LNCaP clone FGC (cell line): ENCODE measurements around the gene BHMT.

Source experiments
- DNase-seq: peaks from one replicate; pipeline ENCODE4 v3.0.0-alpha.2; 2011; ENCODE audit warnings: low read depth
- H3K4me3 ChIP-seq: 2 replicates; pipeline ENCODE4 v1.5.1; 2011; ENCODE audit warnings: mild to moderate bottlenecking, low read depth, low read length, control low read depth
- TF ChIP-seq, protein P1 (sequence below): IDR thresholded peaks from 2 replicates; pipeline ENCODE4 v1.5.1; 2012; ENCODE audit warnings: mild to moderate bottlenecking; ENCODE audit not compliant: control insufficient read depth, insufficient read depth; ENCODE audit errors: extremely low read depth

The BHMT gene

GRCh38 chr5:79093762-79094161, 17.8 kb upstream of the BHMT start:
- H3K4me3 ChIP-seq = no peak overlapping the region
- DNase-seq = peak; percentile 13
- TF ChIP-seq, protein P1, sequence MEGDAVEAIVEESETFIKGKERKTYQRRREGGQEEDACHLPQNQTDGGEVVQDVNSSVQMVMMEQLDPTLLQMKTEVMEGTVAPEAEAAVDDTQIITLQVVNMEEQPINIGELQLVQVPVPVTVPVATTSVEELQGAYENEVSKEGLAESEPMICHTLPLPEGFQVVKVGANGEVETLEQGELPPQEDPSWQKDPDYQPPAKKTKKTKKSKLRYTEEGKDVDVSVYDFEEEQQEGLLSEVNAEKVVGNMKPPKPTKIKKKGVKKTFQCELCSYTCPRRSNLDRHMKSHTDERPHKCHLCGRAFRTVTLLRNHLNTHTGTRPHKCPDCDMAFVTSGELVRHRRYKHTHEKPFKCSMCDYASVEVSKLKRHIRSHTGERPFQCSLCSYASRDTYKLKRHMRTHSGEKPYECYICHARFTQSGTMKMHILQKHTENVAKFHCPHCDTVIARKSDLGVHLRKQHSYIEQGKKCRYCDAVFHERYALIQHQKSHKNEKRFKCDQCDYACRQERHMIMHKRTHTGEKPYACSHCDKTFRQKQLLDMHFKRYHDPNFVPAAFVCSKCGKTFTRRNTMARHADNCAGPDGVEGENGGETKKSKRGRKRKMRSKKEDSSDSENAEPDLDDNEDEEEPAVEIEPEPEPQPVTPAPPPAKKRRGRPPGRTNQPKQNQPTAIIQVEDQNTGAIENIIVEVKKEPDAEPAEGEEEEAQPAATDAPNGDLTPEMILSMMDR = no peak

- no peak for DNase-seq
- TF ChIP-seq, protein P1 = no peak
- H3K4me3 ChIP-seq = no peak overlapping the region
Observed at GRCh38 chr5:79105868-79106267, 5.7 kb upstream of the BHMT start.

DNA sequence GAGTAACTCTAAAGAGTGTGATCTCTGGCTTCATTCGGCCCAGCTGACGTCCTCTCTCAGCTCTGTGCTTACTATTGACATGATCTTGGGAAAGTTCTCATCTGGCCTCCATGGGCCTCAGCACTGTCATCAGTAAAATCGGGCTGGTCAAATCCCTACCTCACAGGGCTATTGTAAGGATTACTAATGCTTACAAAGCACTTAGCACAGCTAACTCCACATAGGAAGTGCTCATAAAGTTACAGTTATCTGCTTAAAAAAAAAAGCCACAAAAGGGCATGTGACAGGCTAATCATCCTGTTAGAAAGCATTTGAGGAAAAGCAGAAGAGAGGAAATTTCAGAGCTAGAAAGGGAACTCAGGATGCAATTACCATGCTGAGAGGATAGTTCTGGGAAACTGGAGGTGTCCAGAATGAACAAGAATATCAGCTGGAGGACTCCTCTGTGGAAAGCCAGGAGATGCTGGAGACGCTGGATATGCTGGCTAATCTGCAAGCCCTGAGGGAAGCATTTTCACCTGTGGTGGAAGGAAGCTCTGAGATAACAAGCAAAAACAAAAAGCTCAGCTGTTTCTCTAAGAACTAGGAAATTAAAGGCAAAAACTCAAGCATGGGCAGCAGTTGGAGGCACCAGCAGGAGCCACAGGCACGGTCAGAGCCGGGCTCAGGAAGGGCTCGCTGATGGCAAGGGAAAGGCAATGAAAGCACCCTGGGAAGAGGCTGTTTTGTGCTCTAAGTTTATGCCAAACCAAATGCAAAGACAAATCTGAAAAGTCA, 4.4 kb upstream of the BHMT start:
- H3K4me3 ChIP-seq = no peak overlapping the region
- no peak for DNase-seq
- TF ChIP-seq, protein P1 = no peak

DNA sequence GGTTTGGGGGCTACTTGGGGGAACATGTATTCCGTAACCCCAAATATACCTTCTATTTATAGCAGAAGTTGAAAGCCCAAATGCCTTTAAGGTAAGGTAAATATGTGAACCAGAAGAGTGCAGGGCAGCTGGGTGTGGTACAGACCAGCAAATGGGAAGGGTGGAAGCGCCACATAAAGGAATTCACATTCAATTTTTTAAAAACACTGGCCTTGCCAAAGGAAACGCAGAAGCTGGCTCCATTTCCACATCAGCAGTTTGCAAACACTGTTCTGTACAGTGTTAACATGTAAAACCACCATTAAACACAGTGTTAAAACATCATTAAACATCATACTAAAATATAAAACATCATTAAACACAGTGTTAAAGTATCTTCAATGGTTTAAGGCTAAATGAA, 3.5 kb upstream of the BHMT start:
- no peak overlapping the region for H3K4me3 ChIP-seq
- peak; percentile 19 for DNase-seq
- TF ChIP-seq, protein P1 = no peak

DNA sequence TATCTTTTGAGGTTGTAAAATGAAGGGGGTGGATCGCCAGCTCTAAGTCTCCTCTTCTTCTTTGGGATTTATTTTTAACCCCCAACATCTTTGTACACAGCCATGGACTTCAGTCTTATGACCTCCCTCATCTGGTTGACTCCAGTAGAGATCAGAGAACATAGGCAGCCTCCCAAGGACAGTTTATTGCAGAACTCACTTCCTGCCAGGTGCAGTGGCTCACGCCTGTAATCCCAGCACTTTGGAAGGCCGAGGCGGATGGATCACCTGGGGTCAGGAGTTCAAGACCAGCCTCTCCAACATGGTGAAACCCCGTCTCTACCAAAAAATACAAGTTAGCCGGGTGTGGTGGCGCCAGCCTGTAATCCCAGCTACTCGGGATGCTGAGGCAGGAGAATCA, 2.8 kb upstream of the BHMT start:
- DNase-seq = no peak
- no peak overlapping the region for H3K4me3 ChIP-seq
- TF ChIP-seq, protein P1 = no peak

DNA sequence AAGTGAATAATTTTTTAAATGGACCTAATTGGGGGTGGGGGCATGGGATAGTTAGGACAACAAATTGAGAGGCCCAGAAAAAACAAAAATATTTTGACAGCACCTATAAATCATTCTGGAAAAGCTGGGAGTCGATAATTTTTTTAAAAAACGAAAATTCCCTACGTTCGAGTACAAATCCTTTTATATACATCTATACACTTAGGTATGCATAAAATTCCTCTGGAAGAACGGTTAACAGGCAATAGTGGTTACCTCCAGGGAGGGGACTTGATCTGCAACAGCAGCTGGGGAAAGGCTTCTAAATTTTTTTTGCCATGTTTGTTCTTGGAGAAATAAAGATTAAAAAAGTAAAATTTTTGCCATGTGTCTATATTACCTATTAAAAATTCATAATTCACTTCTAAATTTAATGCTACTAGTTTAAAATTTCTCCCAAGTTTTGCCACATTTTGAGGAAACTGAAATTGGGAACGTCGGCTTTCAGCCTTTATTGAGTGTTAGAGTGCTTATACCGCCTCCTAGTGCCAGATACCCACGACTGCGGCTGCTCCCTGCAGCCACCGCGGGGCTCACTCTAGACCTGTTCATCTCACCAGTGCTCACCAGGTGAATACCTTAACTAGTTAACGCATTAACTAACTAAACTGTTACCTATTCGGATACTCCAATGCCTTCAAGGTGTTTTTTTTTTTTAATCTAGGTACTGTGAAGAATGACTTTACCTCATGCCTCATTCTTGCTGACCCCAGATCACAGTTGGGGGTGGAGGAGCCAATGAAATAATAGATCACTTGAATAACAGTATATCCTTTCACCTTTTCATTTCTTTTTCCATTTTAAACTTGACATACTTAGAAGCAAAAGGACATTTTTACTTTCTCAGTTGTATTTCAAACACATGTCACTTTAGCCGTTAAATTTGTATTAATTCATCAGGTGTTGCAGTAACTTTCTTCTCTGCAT, 1.8 kb upstream of the BHMT start:
- DNase-seq = no peak
- no peak overlapping the region for H3K4me3 ChIP-seq
- TF ChIP-seq, protein P1 = peak; percentile 21
